Smooth muscle cell (in vitro differentiated cells): ENCODE measurements around the gene FAM53A. TPM values are rescaled to one million over a fixed set of nuclear protein-coding genes. Genes with fewer than 3 reads are reported as not detected.

ENCODE experiments used
- DNase-seq: peaks from one replicate; lab custom pipeline; 2025; ENCODE audit not compliant: unreplicated experiment; lab: John Stamatoyannopoulos, UW
- H2AFZ ChIP-seq: fragments of 200-600 bp; sonication (generic); 2 replicates; pipeline ENCODE4 v1.6.0; 2016; ENCODE audit warnings: antibody characterized with exemption, low read depth, mild to moderate bottlenecking
- H3F3A ChIP-seq: fragments of 200-600 bp; sonication (generic); 2 replicates; pipeline ENCODE4 v1.6.0; 2017; ENCODE audit warnings: antibody characterized with exemption, low read depth
- H3K27ac ChIP-seq: fragments of 200-600 bp; sonication (generic); 2 replicates; pipeline ENCODE4 v1.5.1; 2016; ENCODE audit warnings: low read depth, mild to moderate bottlenecking
- H3K27me3 ChIP-seq: fragments of 200-600 bp; sonication (generic); 2 replicates; pipeline ENCODE4 v1.6.1; 2016; ENCODE audit warnings: low read depth, mild to moderate bottlenecking
- H3K36me3 ChIP-seq: fragments of 200-600 bp; sonication (generic); 2 replicates; pipeline ENCODE4 v1.5.1; 2016; ENCODE audit warnings: low read depth
- H3K4me1 ChIP-seq: fragments of 200-600 bp; sonication (generic); 2 replicates; pipeline ENCODE4 v1.5.1; 2016; ENCODE audit warnings: low read depth
- H3K4me2 ChIP-seq: fragments of 200-600 bp; sonication (generic); 2 replicates; pipeline ENCODE4 v1.6.0; 2016; ENCODE audit warnings: mild to moderate bottlenecking
- H3K4me3 ChIP-seq: fragments of 200-600 bp; sonication (generic); 2 replicates; pipeline ENCODE4 v1.5.1; 2016; ENCODE audit warnings: mild to moderate bottlenecking
- H3K79me2 ChIP-seq: fragments of 200-600 bp; sonication (generic); 2 replicates; pipeline ENCODE4 v1.6.0; 2016; ENCODE audit warnings: low read depth, mild to moderate bottlenecking
- H3K9ac ChIP-seq: fragments of 200-600 bp; sonication (generic); 2 replicates; pipeline ENCODE4 v1.6.0; 2016; ENCODE audit warnings: low read depth
- H3K9me3 ChIP-seq: fragments of 200-600 bp; sonication (generic); replicated peaks from 2 replicates; pipeline ENCODE4 v1.5.1; 2016; ENCODE audit warnings: low read depth
- H4K20me1 ChIP-seq: fragments of 200-600 bp; sonication (generic); 2 replicates; pipeline ENCODE4 v1.6.0; 2016; ENCODE audit warnings: low read depth
- CTCF ChIP-seq: fragments of 200-600 bp; sonication (generic); IDR thresholded peaks from 2 replicates; pipeline ENCODE4 v1.5.1; 2017; ENCODE audit warnings: borderline replicate concordance, mild to moderate bottlenecking, antibody characterized with exemption; ENCODE audit not compliant: insufficient read depth, poor library complexity, severe bottlenecking
- WGBS: methylation state at CpG from one replicate; pipeline ENCODE4 v1.1.7; 2016; ENCODE audit warnings: low lambda C conversion rate; 5-methylcytosine and 5-hydroxymethylcytosine counted together
- polyA plus RNA-seq: library from polyadenylated mRNA; unstranded; fragments of >200 nt; fragmentation: Nextera tagmentation; extraction: Ambion mirVana; gene quantifications from 2 replicates; pipeline ENCODE4 v1.2.1, GENCODE V29; 2016
- total RNA-seq: library from RNA; depleted of rRNA; stranded (reverse); fragments of >200 nt; gene quantifications from 2 replicates; pipeline ENCODE4 v1.2.3, GENCODE V29; 2014

FAM53A gene
- total and polyA plus RNA-seq, 2 experiments from 2014 or later = 0.70 TPM; not detected in 1

GRCh38 chr4:1599491-1600210 lies 84.5 kb downstream of the FAM53A start:
- TF ChIP-seq CTCF = no peak
- no peak for DNase-seq
- Histone ChIP-seq H3K9me3 (no peaks in the 10 kb centered on the region), H4K20me1 (no peaks in the 10 kb centered on the region), H3K36me3 (no peaks in the 10 kb centered on the region), H3K27me3 (no peaks in the 10 kb centered on the region), H3K4me1 (no peaks in the 10 kb centered on the region), H3K4me3 (no peak overlapping the region), H3K27ac (no peak overlapping the region), H3F3A (no peaks in the 10 kb centered on the region), H2AFZ (no peak overlapping the region), H3K4me2 (no peak overlapping the region), H3K9ac (no peak overlapping the region), H3K79me2 (no peaks in the 10 kb centered on the region)
- WGBS = 87% methylated on average over 19 of the region's 21 CpGs

- Histone ChIP-seq H3K4me1 (no peaks in the 10 kb centered on the region), H3K27me3 (no peaks in the 10 kb centered on the region), H3K9ac (no peak overlapping the region), H4K20me1 (no peaks in the 10 kb centered on the region), H3F3A (no peaks in the 10 kb centered on the region), H3K79me2 (no peaks in the 10 kb centered on the region), H2AFZ (no peak overlapping the region), H3K36me3 (no peaks in the 10 kb centered on the region), H3K27ac (no peak overlapping the region), H3K9me3 (no peaks in the 10 kb centered on the region), H3K4me3 (no peak overlapping the region), H3K4me2 (no peak overlapping the region)
- TF ChIP-seq CTCF = no peak
- no peak for DNase-seq
- WGBS = 91% methylated on average over 27 of the region's 30 CpGs
Measured at GRCh38 chr4:1599026-1599481, 85.1 kb downstream of the FAM53A start.

- Histone ChIP-seq H3K9ac (no peak overlapping the region), H3K4me2 (no peak overlapping the region), H3K4me3 (no peak overlapping the region), H4K20me1 (no peaks in the 10 kb centered on the region), H3K4me1 (no peaks in the 10 kb centered on the region), H3K79me2 (no peaks in the 10 kb centered on the region), H3K27ac (no peak overlapping the region), H3K9me3 (no peaks in the 10 kb centered on the region), H2AFZ (no peak overlapping the region), H3K36me3 (no peaks in the 10 kb centered on the region), H3K27me3 (no peaks in the 10 kb centered on the region), H3F3A (no peaks in the 10 kb centered on the region)
- no peak for DNase-seq
- 91% methylated on average over 42 of the region's 42 CpGs for WGBS
- no peak for TF ChIP-seq CTCF
Measured at GRCh38 chr4:1598206-1599025, 85.7 kb downstream of the FAM53A start.
